Upper lobe of left lung (tissue), 4 donors: Measurements from ENCODE around the gene TBC1D24.

Source experiments
- CTCF ChIP-seq, 6 experiments: fragments of 450-650 bp in 4 of 6; fragments of 200-600 bp in 2 of 6; sonication (generic) in 2 of 6; IDR thresholded peaks; one replicate each; pipeline ENCODE4 v1.5.1; 2016 to 2019; ENCODE audit warnings: antibody characterized with exemption in 6 of 6
- EP300 ChIP-seq, 4 donors: sonication (generic); formaldehyde crosslinking; IDR thresholded peaks; one replicate each; pipeline ENCODE4 v1.5.1; 2017; ENCODE audit warnings: antibody characterized with exemption in 4 of 4, control low read depth in 2 of 4
- POLR2A ChIP-seq, 4 donors: fragments of 450-650 bp; IDR thresholded peaks; one replicate each; pipeline ENCODE4 v1.5.1; 2016 to 2017; ENCODE audit warnings: antibody characterized with exemption in 4 of 4, mild to moderate bottlenecking in 2 of 4
- POLR2AphosphoS5 ChIP-seq, 2 donors: sonication (generic); formaldehyde crosslinking; IDR thresholded peaks; one replicate each; pipeline ENCODE4 v1.5.1; 2017; ENCODE audit warnings: antibody characterized with exemption in 2 of 2

DNA sequence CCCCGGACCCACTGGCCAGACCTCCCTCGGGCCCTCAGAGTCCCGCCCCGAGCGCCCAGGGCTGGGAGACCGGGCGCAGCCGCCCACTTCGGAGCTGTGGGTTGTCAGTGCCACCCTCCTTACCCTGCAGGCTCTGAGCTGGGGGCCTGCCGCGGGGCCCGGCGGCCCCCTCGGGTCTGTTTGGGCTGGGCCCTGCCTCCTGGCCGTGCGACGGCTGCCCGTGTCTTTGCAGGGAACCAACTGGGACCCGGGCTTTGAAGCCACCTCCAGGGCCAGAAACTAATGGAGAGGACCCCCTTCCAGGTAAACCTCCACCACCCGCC is 14.6 kb upstream of the TBC1D24 start:
- TF ChIP-seq CTCF (IDR thresholded peaks at IDR 0.05) (no peak), POLR2A (IDR thresholded peaks at IDR 0.05) (no peak), POLR2AphosphoS5 (IDR thresholded peaks at IDR 0.05) (no peak), EP300 (IDR thresholded peaks at IDR 0.05) (no peak)
